Stomach (tissue), 9 donors: Measurements from ENCODE around the gene C15orf39. TPM values are rescaled to one million over a fixed set of nuclear protein-coding genes. Genes with fewer than 3 reads are reported as not detected.

Experiments used
- DNase-seq, 2 donors: peaks; one replicate each; pipeline versions ENCODE4 v3.0.0 to v3.0.0-alpha.2; 2013 to 2019
- H3K27ac ChIP-seq, 5 donors: fragments of 200-600 bp in 4 of 5; sonication (generic) in 4 of 5; one replicate each; pipeline ENCODE4 v1.5.1; 2013 to 2019; ENCODE audit warnings: mild to moderate bottlenecking in 1 of 5, moderate library complexity in 1 of 5
- H3K27me3 ChIP-seq, 3 donors: fragments of 200-600 bp; sonication (generic); one replicate each; pipeline ENCODE4 v1.5.1; 2017 to 2019; ENCODE audit warnings: mixed run types in 1 of 3
- H3K36me3 ChIP-seq, 4 donors: fragments of 200-600 bp; sonication (generic); 1 replicate in 3 of 4; 2 replicates in 1 of 4; pipeline ENCODE4 v1.5.1; 2016 to 2019
- H3K4me1 ChIP-seq, 4 donors: fragments of 200-600 bp; sonication (generic); one replicate each; pipeline ENCODE4 v1.5.1; 2016 to 2019
- H3K4me3 ChIP-seq, 4 donors: fragments of 200-600 bp; sonication (generic) in 3 of 4; one replicate each; pipeline ENCODE4 v1.5.1; 2016 to 2019; ENCODE audit warnings: mild to moderate bottlenecking in 1 of 4
- H3K9me3 ChIP-seq, 4 donors: fragments of 200-600 bp; sonication (generic); one replicate each; pipeline ENCODE4 v1.5.1; 2016 to 2019
- EP300 ChIP-seq: sonication (generic); formaldehyde crosslinking; IDR thresholded peaks from one replicate; pipeline ENCODE4 v1.6.1; 2017; ENCODE audit warnings: antibody characterized with exemption
- POLR2A ChIP-seq, 4 donors: fragments of 450-650 bp; IDR thresholded peaks; one replicate each; pipeline ENCODE4 v1.6.1; 2016; ENCODE audit warnings: antibody characterized with exemption in 4 of 4, control low read depth in 2 of 4, mild to moderate bottlenecking in 1 of 4, moderate library complexity in 1 of 4
- POLR2AphosphoS5 ChIP-seq, 3 donors: sonication (generic); formaldehyde crosslinking; IDR thresholded peaks; one replicate each; pipeline ENCODE4 v1.6.1; 2016; ENCODE audit warnings: antibody characterized with exemption in 3 of 3
- WGBS, 5 donors: extraction: QIAGEN DNeasy Blood & Tissue Kit in 3 of 5; methylation state at CpG; one replicate each; pipeline versions ENCODE4 v1.1.5 to v1.1.7; 2013 to 2018; 5-methylcytosine and 5-hydroxymethylcytosine counted together
- intact Hi-C: fragments of 100-400 bp; cut with DNase I; formaldehyde crosslinking; loops from one replicate; pipeline ENCODE4 v1.15.1; 2023; ENCODE audit warnings: low total_unique reads
- polyA plus RNA-seq, 3 donors: library from polyadenylated mRNA; stranded (reverse); fragments of 200-250 nt; gene quantifications; one replicate each; pipeline ENCODE4 v1.2.3, GENCODE V29; 2013
- total RNA-seq, 5 donors: library from RNA; depleted of rRNA; stranded (reverse); fragments of >200 nt; gene quantifications; one replicate each; pipeline versions ENCODE4 v1.1.0 to v1.2.3, GENCODE V29; 2014 to 2016
- TF ChIP-seq, protein P1 (sequence below), 7 experiments: fragments of 450-650 bp in 4 of 7; fragments of 200-600 bp in 3 of 7; sonication (generic) in 3 of 7; IDR thresholded peaks; one replicate each; pipeline ENCODE4 v1.5.1; 2016 to 2019; ENCODE audit warnings: antibody characterized with exemption in 7 of 7, control low read depth in 2 of 7, mild to moderate bottlenecking in 1 of 7
- donor health status: healthy with polysubstance abuse.
- donor health status: Bipolar disorder and iron deficiency.
- donor health status: healthy.

Gene C15orf39
- total and polyA plus RNA-seq, 8 donors: 3.1 to 29.1 (median 11.1) TPM

GRCh38 chr15:75195122-75195765, 6.4 kb upstream of the C15orf39 start:
- 15 to 30% (median 18%) methylated on average over 10 to 13 of the region's 13 CpGs for WGBS, 5 donors
- no peaks in the 10 kb centered on the region for H3K36me3 ChIP-seq
- no peak for TF ChIP-seq EP300
- intact Hi-C loops: no loop called here
- DNase-seq: peak in 1 of 2 donors; percentile 92
- H3K4me3 ChIP-seq: no peak overlapping the region
- H3K27me3 ChIP-seq: peaks cover 0 to 18% (median 0%) of the 10 kb centered on the region in 3 donors
- H3K4me1 ChIP-seq: peaks cover 7 to 28% (median 25%) of the 10 kb centered on the region in 4 donors
- H3K9me3 ChIP-seq: no peaks in the 10 kb centered on the region
- H3K27ac ChIP-seq: no peak overlapping the region

- H3K9me3 ChIP-seq: no peaks in the 10 kb centered on the region
- TF ChIP-seq EP300 (no peak), POLR2A (IDR thresholded peaks at IDR 0.05) (no peak), POLR2AphosphoS5 (IDR thresholded peaks at IDR 0.05) (no peak)
- TF ChIP-seq, protein P1, sequence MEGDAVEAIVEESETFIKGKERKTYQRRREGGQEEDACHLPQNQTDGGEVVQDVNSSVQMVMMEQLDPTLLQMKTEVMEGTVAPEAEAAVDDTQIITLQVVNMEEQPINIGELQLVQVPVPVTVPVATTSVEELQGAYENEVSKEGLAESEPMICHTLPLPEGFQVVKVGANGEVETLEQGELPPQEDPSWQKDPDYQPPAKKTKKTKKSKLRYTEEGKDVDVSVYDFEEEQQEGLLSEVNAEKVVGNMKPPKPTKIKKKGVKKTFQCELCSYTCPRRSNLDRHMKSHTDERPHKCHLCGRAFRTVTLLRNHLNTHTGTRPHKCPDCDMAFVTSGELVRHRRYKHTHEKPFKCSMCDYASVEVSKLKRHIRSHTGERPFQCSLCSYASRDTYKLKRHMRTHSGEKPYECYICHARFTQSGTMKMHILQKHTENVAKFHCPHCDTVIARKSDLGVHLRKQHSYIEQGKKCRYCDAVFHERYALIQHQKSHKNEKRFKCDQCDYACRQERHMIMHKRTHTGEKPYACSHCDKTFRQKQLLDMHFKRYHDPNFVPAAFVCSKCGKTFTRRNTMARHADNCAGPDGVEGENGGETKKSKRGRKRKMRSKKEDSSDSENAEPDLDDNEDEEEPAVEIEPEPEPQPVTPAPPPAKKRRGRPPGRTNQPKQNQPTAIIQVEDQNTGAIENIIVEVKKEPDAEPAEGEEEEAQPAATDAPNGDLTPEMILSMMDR (IDR thresholded peaks at IDR 0.05): no peak
- H3K4me1 ChIP-seq: peaks cover 13 to 34% (median 30%) of the 10 kb centered on the region in 4 donors
- H3K27me3 ChIP-seq: peaks cover 0 to 18% (median 0%) of the 10 kb centered on the region in 3 donors
- 37 to 56% (median 41%) methylated on average over 5 to 14 of the region's 14 CpGs for WGBS, 5 donors
- H3K36me3 ChIP-seq: no peaks in the 10 kb centered on the region
- H3K27ac ChIP-seq: peak overlapping the region in 1 of 5 donors; percentile 34
- peak in 1 of 2 donors; percentile 83 for DNase-seq
- H3K4me3 ChIP-seq: no peak overlapping the region
- intact Hi-C loops: no loop called here
Observed at GRCh38 chr15:75195766-75196241, 5.9 kb upstream of the C15orf39 start.

DNA sequence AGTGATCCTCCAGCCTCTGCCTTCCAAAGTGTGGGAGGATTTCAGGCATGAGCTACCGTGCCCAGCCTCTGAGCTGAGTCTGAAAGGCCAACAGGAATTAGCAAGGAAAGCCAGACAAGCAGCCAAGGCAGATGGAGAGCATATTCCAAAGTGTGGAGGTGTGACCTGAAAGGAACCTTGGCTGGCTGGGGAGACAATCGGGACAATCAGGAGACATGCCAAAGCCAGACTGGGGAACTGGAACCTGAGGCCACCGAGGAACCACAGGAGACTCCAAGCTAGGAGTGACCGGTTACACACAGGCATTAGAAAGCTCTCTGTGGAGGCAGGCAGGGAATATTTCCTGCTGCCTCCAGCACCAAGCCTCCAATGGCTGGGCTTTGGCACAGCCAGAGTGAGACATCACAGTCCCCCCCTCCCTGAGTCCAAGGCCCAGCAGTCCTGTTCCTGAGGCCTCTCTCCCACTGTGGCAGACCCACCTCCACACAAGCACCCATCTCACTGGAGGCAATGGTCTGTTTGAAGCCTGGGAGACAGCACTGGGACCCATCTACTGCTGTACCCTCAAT, 4.5 kb upstream of the C15orf39 start:
- Histone ChIP-seq H3K27me3 (peaks cover 0 to 17% (median 0%) of the 10 kb centered on the region in 3 donors), H3K36me3 (no peaks in the 10 kb centered on the region), H3K9me3 (no peaks in the 10 kb centered on the region), H3K4me1 (peaks cover 19 to 40% (median 38%) of the 10 kb centered on the region in 4 donors), H3K27ac (peak overlapping the region in 1 of 5 donors; percentile 34), H3K4me3 (no peak overlapping the region)
- TF ChIP-seq POLR2AphosphoS5 (IDR thresholded peaks at IDR 0.05): no peak
- TF ChIP-seq, protein P1 (IDR thresholded peaks at IDR 0.05): no peak
- TF ChIP-seq EP300: no peak
- no peak for TF ChIP-seq POLR2A (IDR thresholded peaks at IDR 0.05)
- intact Hi-C loops: no loop called here
- WGBS, 5 donors: 65 to 79% (median 73%) methylated on average over 4 of the region's 4 CpGs
- DNase-seq: no peak

- TF ChIP-seq POLR2A (IDR thresholded peaks at IDR 0.05): no peak
- no peak for TF ChIP-seq POLR2AphosphoS5 (IDR thresholded peaks at IDR 0.05)
- no peak for TF ChIP-seq EP300
- TF ChIP-seq, protein P1 (IDR thresholded peaks at IDR 0.05): no peak
- peaks cover 0 to 9% (median 0%) of the 10 kb centered on the region in 3 donors for H3K27me3 ChIP-seq
- H3K9me3 ChIP-seq: no peaks in the 10 kb centered on the region
- H3K4me1 ChIP-seq: peaks cover 26 to 53% (median 49%) of the 10 kb centered on the region in 4 donors
- WGBS, 5 donors: 72 to 92% (median 79%) methylated on average over 3 of the region's 3 CpGs
- intact Hi-C loops: no loop called here
- peak overlapping the region in 1 of 5 donors; percentile 97 for H3K27ac ChIP-seq
- H3K36me3 ChIP-seq: no peaks in the 10 kb centered on the region
- DNase-seq: peak in 1 of 2 donors; percentile 82
- no peak overlapping the region for H3K4me3 ChIP-seq
Observed at GRCh38 chr15:75198560-75199356, 2.9 kb upstream of the C15orf39 start.
